Left ventricle myocardium inferior (tissue), 1 donor: ENCODE measurements around the gene AGBL4. TPM values are rescaled to one million over a fixed set of nuclear protein-coding genes. Genes with fewer than 3 reads are reported as not detected.

ENCODE experiments used
- DNase-seq: peaks from one replicate; pipeline ENCODE4 v3.0.0-alpha.2; 2020
- H3K27ac ChIP-seq: fragments of 200-600 bp; replicated peaks from 2 replicates; pipeline ENCODE4 v1.8.0; 2021
- H3K27me3 ChIP-seq: fragments of 200-600 bp; 2 replicates; pipeline ENCODE4 v1.8.0; 2021; ENCODE audit warnings: low read depth
- H3K36me3 ChIP-seq: fragments of 200-600 bp; 2 replicates; pipeline ENCODE4 v1.8.0; 2021
- H3K4me1 ChIP-seq: fragments of 200-600 bp; 2 replicates; pipeline ENCODE4 v1.8.0; 2021
- H3K4me3 ChIP-seq: fragments of 200-600 bp; 2 replicates; pipeline ENCODE4 v1.8.0; 2021; ENCODE audit warnings: mild to moderate bottlenecking, moderate library complexity
- H3K9me3 ChIP-seq: fragments of 200-600 bp; replicated peaks from 2 replicates; pipeline ENCODE4 v1.8.0; 2021
- CTCF ChIP-seq: fragments of 200-600 bp; IDR thresholded peaks from 2 replicates; pipeline ENCODE4 v1.8.0; 2021; ENCODE audit warnings: antibody characterized with exemption, mild to moderate bottlenecking, borderline replicate concordance
- intact Hi-C: fragments of 100-400 bp; cut with micrococcal nuclease; formaldehyde crosslinking; loops from one replicate; pipeline ENCODE4 v1.11.0; 2022
- total RNA-seq: library from RNA; stranded (reverse); fragmentation: NEBNext Ultra II Directional; extraction: Animal tissue kit (Norgen Biotek cat#: 25700); gene quantifications from one replicate; pipeline ENCODE4 v1.2.1, GENCODE V29; 2021
- donor health status: DM: no; HTN: yes; CAD: no; lungs with severe emphysema.

AGBL4 gene
- total RNA-seq, 1 donor from 2014 or later: 0.38 TPM

GRCh38 chr1:48771561-48771960, 1252.2 kb downstream of the AGBL4 start:
- Histone ChIP-seq H3K4me1 (peaks cover 19% of the 10 kb centered on the region), H3K9me3 (no peaks in the 10 kb centered on the region), H3K36me3 (peaks cover 7% of the 10 kb centered on the region), H3K4me3 (no peak overlapping the region), H3K27ac (no peak overlapping the region), H3K27me3 (no peaks in the 10 kb centered on the region)
- TF ChIP-seq CTCF: no peak
- DNase-seq: no peak
- intact Hi-C loops: no loop called here

GRCh38 chr1:48767975-48768510, 1255.7 kb downstream of the AGBL4 start:
- Histone ChIP-seq H3K36me3 (peaks cover 20% of the 10 kb centered on the region), H3K9me3 (no peaks in the 10 kb centered on the region), H3K4me3 (no peak overlapping the region), H3K27ac (no peak overlapping the region), H3K27me3 (no peaks in the 10 kb centered on the region), H3K4me1 (peaks cover 5% of the 10 kb centered on the region)
- intact Hi-C loops: no loop called here
- DNase-seq: no peak
- TF ChIP-seq CTCF: no peak

GRCh38 chr1:48765335-48765734, 1258.4 kb downstream of the AGBL4 start:
- no peak for DNase-seq
- intact Hi-C loops: no loop called here
- Histone ChIP-seq H3K4me3 (no peak overlapping the region), H3K27ac (no peak overlapping the region), H3K9me3 (no peaks in the 10 kb centered on the region), H3K27me3 (no peaks in the 10 kb centered on the region), H3K36me3 (peaks cover 17% of the 10 kb centered on the region), H3K4me1 (peaks cover 5% of the 10 kb centered on the region)
- no peak for TF ChIP-seq CTCF

GRCh38 chr1:48761986-48762385, 1261.8 kb downstream of the AGBL4 start:
- no peak for TF ChIP-seq CTCF
- Histone ChIP-seq H3K4me1 (no peaks in the 10 kb centered on the region), H3K4me3 (no peak overlapping the region), H3K36me3 (peaks cover 49% of the 10 kb centered on the region), H3K27ac (no peak overlapping the region), H3K9me3 (no peaks in the 10 kb centered on the region), H3K27me3 (no peaks in the 10 kb centered on the region)
- intact Hi-C loops: no loop called here
- no peak for DNase-seq

- no peak for TF ChIP-seq CTCF
- Histone ChIP-seq H3K4me3 (no peak overlapping the region), H3K4me1 (no peaks in the 10 kb centered on the region), H3K27ac (no peak overlapping the region), H3K9me3 (no peaks in the 10 kb centered on the region), H3K36me3 (peaks cover 52% of the 10 kb centered on the region), H3K27me3 (no peaks in the 10 kb centered on the region)
- no peak for DNase-seq
- intact Hi-C loops: no loop called here
These were observed 1262.3 kb downstream of the AGBL4 start for GRCh38 chr1:48761411-48761810.
